Adrenal gland (tissue), 12 donors: ENCODE measurements around the gene ILK. TPM values are rescaled to one million over a fixed set of nuclear protein-coding genes. Genes with fewer than 3 reads are reported as not detected.

ENCODE experiments used
- DNase-seq, 7 donors: peaks; one replicate each; pipeline ENCODE4 v3.0.0-alpha.2; 2019 to 2020
- H3K27ac ChIP-seq, 5 donors: fragments of 200-600 bp; sonication (generic) in 4 of 5; 1 replicate in 3 of 5; 2 replicates in 2 of 5; pipeline versions ENCODE4 v1.5.1 to v1.8.0; 2016 to 2020; ENCODE audit warnings: mild to moderate bottlenecking in 1 of 5
- H3K27me3 ChIP-seq: fragments of 200-600 bp; 2 replicates; pipeline ENCODE4 v1.8.0; 2021
- H3K36me3 ChIP-seq, 2 donors: fragments of 200-600 bp; replicated peaks in 1 of 2; 1 replicate in 1 of 2; 2 replicates in 1 of 2; pipeline versions ENCODE4 v1.5.1 to v1.8.0; 2018 to 2022
- H3K4me1 ChIP-seq, 2 donors: fragments of 200-600 bp; replicated peaks in 1 of 2; 1 replicate in 1 of 2; 2 replicates in 1 of 2; pipeline versions ENCODE4 v1.5.1 to v1.8.0; 2018 to 2021
- H3K4me3 ChIP-seq, 4 donors: fragments of 200-600 bp; sonication (generic) in 3 of 4; one replicate each; pipeline ENCODE4 v1.5.1; 2016 to 2018
- H3K9me3 ChIP-seq, 3 donors: fragments of 200-600 bp; sonication (generic) in 1 of 3; replicated peaks in 1 of 3; 1 replicate in 2 of 3; 2 replicates in 1 of 3; pipeline versions ENCODE4 v1.5.1 to v1.8.0; 2016 to 2021
- CTCF ChIP-seq, 6 experiments: fragments of 450-650 bp in 4 of 6; fragments of 200-600 bp in 2 of 6; sonication (generic) in 1 of 6; IDR thresholded peaks; 1 replicate in 5 of 6; 2 replicates in 1 of 6; pipeline versions ENCODE4 v1.5.1 to v1.8.0; 2016 to 2021; ENCODE audit warnings: antibody characterized with exemption in 6 of 6, mild to moderate bottlenecking in 2 of 6, moderate library complexity in 1 of 6
- POLR2A ChIP-seq, 2 donors: fragments of 450-650 bp; IDR thresholded peaks; one replicate each; pipeline ENCODE4 v1.6.1; 2017; ENCODE audit warnings: antibody characterized with exemption in 2 of 2, mild to moderate bottlenecking in 2 of 2, moderate library complexity in 1 of 2
- WGBS, 4 donors: extraction: QIAGEN DNeasy Blood & Tissue Kit in 2 of 4; methylation state at CpG; one replicate each; pipeline versions ENCODE4 v1.1.5 to v1.1.7; 2013 to 2017; 5-methylcytosine and 5-hydroxymethylcytosine counted together
- intact Hi-C, 2 donors: fragments of 100-400 bp; cut with DNase I; formaldehyde crosslinking; loops; one replicate each; pipeline versions ENCODE4 v1.14.1 to v1.15.0; 2022 to 2023
- polyA plus RNA-seq, 3 donors: library from polyadenylated mRNA; stranded (reverse); fragments of 200-250 nt in 2 of 3; fragments of 350-450 nt in 1 of 3; fragmentation: Illumina TruSeq in 1 of 3; extraction: RNeasy Lipid Tissue Mini Kit (QIAGEN cat#74804) in 1 of 3; gene quantifications; one replicate each; pipeline ENCODE4 v1.2.3, GENCODE V29; 2013 to 2014
- total RNA-seq, 9 donors: library from RNA; depleted of rRNA in 4 of 9; stranded (reverse); fragments of >200 nt in 4 of 9; fragments of 120-200 nt in 1 of 9; fragmentation: NEBNext Ultra II Directional in 1 of 9; extraction: Animal tissue kit (Norgen Biotek cat#: 25700) in 1 of 9; gene quantifications; one replicate each; pipeline versions ENCODE4 v1.1.0 to v1.2.4, GENCODE V29; 2013 to 2023
- donor health status: healthy with polysubstance abuse.
- donor health status: Bipolar disorder and iron deficiency.
- donor health status: DM: yes; HTN: yes; CAD: no.
- donor health status: DM: no; HTN: no; CAD: no.
- donor health status: DM: no; HTN: no; CAD: no.
- donor health status: DM: yes; HTN: yes; CAD: no.

ILK gene
- total and polyA plus RNA-seq, 12 donors = 99.1 to 191 (median 153) TPM

GRCh38 chr11:6602096-6602940, 1.3 kb upstream of the ILK start:
- Histone ChIP-seq H3K4me3 (peak overlapping the region in 3 of 4 donors; percentile 44 to 95 (median 83)), H3K27me3 (no peaks in the 10 kb centered on the region), H3K36me3 (peaks cover 0 to 33% of the 10 kb centered on the region in 2 donors), H3K4me1 (peaks cover 29 to 51% of the 10 kb centered on the region in 2 donors), H3K9me3 (no peaks in the 10 kb centered on the region), H3K27ac (peak overlapping the region in 2 of 5 donors; percentile 90 to 91)
- TF ChIP-seq CTCF (IDR thresholded peaks at IDR 0.05) (no peak), POLR2A (IDR thresholded peaks at IDR 0.05) (no peak)
- DNase-seq = peak in 1 of 7 donors; percentile 33
- intact Hi-C loops = loop anchor here in 1 of 2 donors (5.0 to 10.0 kb wide), 2 partner anchors 68 to 80 kb away; partner anchors contain the start of gene MRPL17
- 45 to 55% (median 54%) methylated on average over 7 of the region's 7 CpGs for WGBS, 4 donors

GRCh38 chr11:6604081-6604626, 580 bp downstream of the ILK start:
- WGBS, 4 donors = 0 to 1% (median 0%) methylated on average over 7 to 20 of the region's 20 CpGs
- Histone ChIP-seq H3K36me3 (peaks cover 0 to 40% of the 10 kb centered on the region in 2 donors), H3K9me3 (no peaks in the 10 kb centered on the region), H3K27me3 (no peaks in the 10 kb centered on the region), H3K4me3 (peak overlapping the region; percentile 48 to 95 (median 88)), H3K27ac (peak overlapping the region; percentile 34 to 98 (median 90)), H3K4me1 (peaks cover 34 to 55% of the 10 kb centered on the region in 2 donors)
- intact Hi-C loops = loop anchor here in 1 of 2 donors (5.0 to 10.0 kb wide), 2 partner anchors 69 to 78 kb away; partner anchors contain the start of gene MRPL17
- peak; percentile 21 to 52 for TF ChIP-seq POLR2A (IDR thresholded peaks at IDR 0.05)
- no peak for TF ChIP-seq CTCF (IDR thresholded peaks at IDR 0.05)
- peak in 6 of 7 donors; percentile 48 to 79 (median 62) for DNase-seq

- no peaks in the 10 kb centered on the region for H3K9me3 ChIP-seq
- H3K36me3 ChIP-seq = peaks cover 0 to 40% of the 10 kb centered on the region in 2 donors
- intact Hi-C loops = loop anchor here in 1 of 2 donors (5.0 to 10.0 kb wide), 2 partner anchors 70 to 78 kb away; partner anchors contain the start of gene MRPL17
- peak overlapping the region; percentile 34 to 98 (median 90) for H3K27ac ChIP-seq
- TF ChIP-seq POLR2A (IDR thresholded peaks at IDR 0.05) (no peak), CTCF (IDR thresholded peaks at IDR 0.05) (no peak)
- 28 to 43% (median 35%) methylated on average over 3 of the region's 3 CpGs for WGBS, 4 donors
- peak in 2 of 7 donors; percentile 5 to 9 for DNase-seq
- H3K4me1 ChIP-seq = peaks cover 34 to 55% of the 10 kb centered on the region in 2 donors
- peak overlapping the region; percentile 48 to 95 (median 88) for H3K4me3 ChIP-seq
- no peaks in the 10 kb centered on the region for H3K27me3 ChIP-seq
These were observed 1.2 kb downstream of the ILK start for GRCh38 chr11:6604790-6605189.
